Measurements from ENCODE around the gene LIG1. TPM values are rescaled to one million over a fixed set of nuclear protein-coding genes. Genes with fewer than 3 reads are reported as not detected.

LIG1 gene
- total RNA-seq, 4 donors from 2014 or later = 30.0 to 66.1 (median 44.4) TPM

DNA sequence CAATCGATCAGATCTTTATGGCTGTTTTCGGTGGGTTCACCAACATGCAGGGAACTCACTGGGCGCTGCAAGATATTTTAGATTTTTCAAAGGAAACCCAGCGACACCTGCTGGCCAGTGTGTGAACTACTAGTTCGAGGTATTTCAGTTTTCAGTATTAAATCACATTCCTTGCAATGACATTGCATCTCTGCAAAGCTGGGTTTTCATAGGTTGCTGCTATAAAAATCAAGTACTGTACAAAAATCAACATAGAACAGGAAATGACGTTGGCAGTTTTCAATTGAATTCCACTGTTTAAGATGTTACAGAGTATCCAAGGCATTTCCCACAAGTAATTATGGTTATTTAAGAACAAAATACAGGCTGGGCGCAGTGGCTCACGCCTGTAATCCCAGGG, 17.6 kb downstream of the LIG1 start:
- peaks cover 31% of the 10 kb centered on the region for H3K36me3 ChIP-seq
- H3K4me3 ChIP-seq = no peak overlapping the region
- H3K9me3 ChIP-seq = no peaks in the 10 kb centered on the region
- TF ChIP-seq EP300 (IDR thresholded peaks at IDR 0.05) (no peak), CTCF (IDR thresholded peaks at IDR 0.05) (peak; percentile 70 to 84)
- DNase-seq (ENCODE audit: low spot score in 2 of 2) = no peak
- no peaks in the 10 kb centered on the region for H3K27me3 ChIP-seq
- H3K27ac ChIP-seq = no peak overlapping the region
- H3K4me1 ChIP-seq = no peaks in the 10 kb centered on the region
- WGBS = 32% methylated on average over 8 of the region's 8 CpGs

GRCh38 chr19:48149430-48149829, 20.7 kb downstream of the LIG1 start:
- DNase-seq (ENCODE audit: low spot score in 2 of 2) = no peak

DNA sequence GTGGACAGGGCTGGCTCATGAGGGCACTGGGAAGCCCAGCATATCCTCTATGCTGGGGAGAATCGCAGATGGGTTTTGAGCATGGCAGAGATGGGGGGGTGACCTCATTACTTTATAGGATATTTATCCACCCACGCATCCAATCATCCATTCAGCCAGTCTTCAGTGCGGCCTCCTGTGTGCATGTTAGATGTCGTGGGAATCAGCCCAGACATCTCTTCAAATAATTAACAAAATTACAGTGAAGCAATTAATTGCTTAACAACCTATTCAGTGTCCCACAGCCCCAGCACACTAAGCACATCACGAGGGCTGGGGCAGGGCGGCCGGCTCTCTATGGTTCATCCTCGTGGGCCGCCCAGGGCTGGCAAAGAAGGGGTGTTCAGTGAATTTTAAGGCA, 21.6 kb downstream of the LIG1 start:
- TF ChIP-seq POLR2AphosphoS5 (IDR thresholded peaks at IDR 0.05) (no peak), EP300 (IDR thresholded peaks at IDR 0.05) (no peak)
- Histone ChIP-seq H3K36me3 (peaks cover 53% of the 10 kb centered on the region), H3K27ac (no peak overlapping the region), H3K4me1 (no peaks in the 10 kb centered on the region), H3K27me3 (no peaks in the 10 kb centered on the region), H3K9me3 (no peaks in the 10 kb centered on the region), H3K4me3 (no peak overlapping the region)
- no peak for DNase-seq (ENCODE audit: low spot score in 2 of 2)
- WGBS = 80% methylated on average over 4 of the region's 9 CpGs

More at GRCh38 chr19:48149430-48149829, 20.7 kb downstream of the LIG1 start:
- Histone ChIP-seq H3K9me3 (no peaks in the 10 kb centered on the region), H3K27ac (no peak overlapping the region), H3K4me3 (no peak overlapping the region), H3K36me3 (peaks cover 50% of the 10 kb centered on the region), H3K27me3 (no peaks in the 10 kb centered on the region), H3K4me1 (no peaks in the 10 kb centered on the region)
- WGBS = 79% methylated on average over 6 of the region's 6 CpGs
- TF ChIP-seq POLR2AphosphoS5 (IDR thresholded peaks at IDR 0.05) = no peak

- Histone ChIP-seq H3K27ac (no peak overlapping the region), H3K4me1 (no peaks in the 10 kb centered on the region), H3K36me3 (peaks cover 62% of the 10 kb centered on the region), H3K4me3 (no peak overlapping the region), H3K9me3 (no peaks in the 10 kb centered on the region), H3K27me3 (no peaks in the 10 kb centered on the region)
- WGBS = 72% methylated on average over 4 of the region's 4 CpGs
- no peak for DNase-seq (ENCODE audit: low spot score in 2 of 2)
- no peak for TF ChIP-seq CTCF (IDR thresholded peaks at IDR 0.05)
- TF ChIP-seq POLR2AphosphoS5 (IDR thresholded peaks at IDR 0.05) = no peak
- no peak for TF ChIP-seq EP300 (IDR thresholded peaks at IDR 0.05)
- no peak for TF ChIP-seq POLR2A (IDR thresholded peaks at IDR 0.05)
Observed at GRCh38 chr19:48147597-48148175, 22.5 kb downstream of the LIG1 start.

DNA sequence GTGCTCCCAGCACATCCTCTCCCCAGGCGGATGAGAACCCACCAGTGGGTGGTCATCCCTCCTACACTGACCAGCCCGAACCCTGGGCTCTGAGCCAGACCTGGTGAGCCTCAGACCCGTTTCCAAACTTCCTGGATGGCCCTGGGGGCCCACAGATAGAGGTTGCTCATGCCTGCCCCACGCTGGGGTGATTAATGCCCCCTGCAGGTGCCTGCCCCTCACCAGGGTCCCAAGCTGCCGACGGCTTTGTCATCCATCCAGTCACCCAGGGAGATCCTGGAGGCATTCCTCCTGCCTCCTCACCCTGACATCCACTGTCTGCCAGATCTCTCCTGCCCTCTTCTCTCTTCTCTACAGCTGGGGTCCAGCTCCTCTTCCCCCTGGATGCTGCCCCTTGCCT, 31.1 kb downstream of the LIG1 start:
- WGBS = 77% methylated on average over 6 of the region's 6 CpGs
- no peak overlapping the region for H3K4me3 ChIP-seq
- peaks cover 41% of the 10 kb centered on the region for H3K36me3 ChIP-seq
- TF ChIP-seq EP300 (IDR thresholded peaks at IDR 0.05) = no peak
- no peak for TF ChIP-seq CTCF (IDR thresholded peaks at IDR 0.05)
- no peak for TF ChIP-seq POLR2A (IDR thresholded peaks at IDR 0.05)
- no peak for TF ChIP-seq POLR2AphosphoS5 (IDR thresholded peaks at IDR 0.05)
- H3K27ac ChIP-seq = no peak overlapping the region
- no peaks in the 10 kb centered on the region for H3K27me3 ChIP-seq
- H3K9me3 ChIP-seq = no peaks in the 10 kb centered on the region
- DNase-seq (ENCODE audit: low spot score in 2 of 2) = no peak
- no peaks in the 10 kb centered on the region for H3K4me1 ChIP-seq

GRCh38 chr19:48137411-48137810, 32.7 kb downstream of the LIG1 start:
- no peaks in the 10 kb centered on the region for H3K9me3 ChIP-seq
- H3K4me1 ChIP-seq = no peaks in the 10 kb centered on the region
- H3K36me3 ChIP-seq = peaks cover 38% of the 10 kb centered on the region
- H3K4me3 ChIP-seq = no peak overlapping the region
- TF ChIP-seq POLR2A (IDR thresholded peaks at IDR 0.05) (no peak), EP300 (IDR thresholded peaks at IDR 0.05) (no peak), CTCF (IDR thresholded peaks at IDR 0.05) (no peak), POLR2AphosphoS5 (IDR thresholded peaks at IDR 0.05) (no peak)
- DNase-seq (ENCODE audit: low spot score in 2 of 2) = no peak
- H3K27ac ChIP-seq = no peak overlapping the region
- H3K27me3 ChIP-seq = no peaks in the 10 kb centered on the region
- 95% methylated on average over 23 of the region's 26 CpGs for WGBS
